GM19043 (cell line): Measurements from ENCODE around the gene CDKN2AIP.
A peak's percentile ranks its signal among the peaks of the same experiment; 100 is the strongest.
"Not testable (repeated sequence)": the region's sequence is repeated elsewhere in the genome, so short reads cannot be mapped to it uniquely, and the experiment has no call there.

Source experiments
- ATAC-seq: cut with Tn5 transposase; IDR thresholded peaks from one replicate; pipeline ENCODE4 v1.9.1; 2021; ENCODE audit warnings: low read depth; ENCODE audit not compliant: unreplicated experiment

The CDKN2AIP gene

GRCh38 chr4:183413234-183414200 is 30.9 kb upstream of the CDKN2AIP start:
- no peak for ATAC-seq

GRCh38 chr4:183416879-183417755 is 27.3 kb upstream of the CDKN2AIP start:
- no peak for ATAC-seq

- ATAC-seq = no peak
Observed at GRCh38 chr4:183422962-183423631, 21.3 kb upstream of the CDKN2AIP start.

GRCh38 chr4:183424109-183424744 is 20.2 kb upstream of the CDKN2AIP start:
- ATAC-seq = no peak

- no peak for ATAC-seq
Observed at GRCh38 chr4:183426507-183426906, 17.9 kb upstream of the CDKN2AIP start.

- ATAC-seq = no peak
Observed at GRCh38 chr4:183429489-183429888, 14.9 kb upstream of the CDKN2AIP start.

- ATAC-seq = no peak
Observed at GRCh38 chr4:183430317-183430993, 14.0 kb upstream of the CDKN2AIP start.

- ATAC-seq = no peak
Observed at GRCh38 chr4:183430994-183431347, 13.5 kb upstream of the CDKN2AIP start.

- no peak for ATAC-seq
Observed at GRCh38 chr4:183431614-183432013, 12.8 kb upstream of the CDKN2AIP start.

- ATAC-seq = not testable (repeated sequence)
Observed at GRCh38 chr4:183433183-183433582, 11.3 kb upstream of the CDKN2AIP start.

GRCh38 chr4:183434264-183434663 is 10.2 kb upstream of the CDKN2AIP start:
- no peak for ATAC-seq

GRCh38 chr4:183434666-183435190 is 9.7 kb upstream of the CDKN2AIP start:
- no peak for ATAC-seq

GRCh38 chr4:183435803-183436202 is 8.6 kb upstream of the CDKN2AIP start:
- no peak for ATAC-seq

GRCh38 chr4:183436417-183436816 is 8.0 kb upstream of the CDKN2AIP start:
- ATAC-seq = no peak

GRCh38 chr4:183437452-183437851 is 7.0 kb upstream of the CDKN2AIP start:
- no peak for ATAC-seq

- no peak for ATAC-seq
Observed at GRCh38 chr4:183438458-183439113, 5.8 kb upstream of the CDKN2AIP start.

- no peak for ATAC-seq
Observed at GRCh38 chr4:183441276-183441675, 3.2 kb upstream of the CDKN2AIP start.

- peak; percentile 25 for ATAC-seq
Observed at GRCh38 chr4:183443655-183444213, 702 bp upstream of the CDKN2AIP start.

- peak; percentile 17 for ATAC-seq
Observed at GRCh38 chr4:183445097-183445428, 627 bp downstream of the CDKN2AIP start.
